GM12874 (cell line): ENCODE results near the gene TTLL5.

Source experiments
- TF ChIP-seq, protein P1 (sequence below): IDR thresholded peaks from 2 replicates; pipeline ENCODE4 v1.5.1; 2011; ENCODE audit warnings: low read depth, mild to moderate bottlenecking, control low read depth, low read length, moderate library complexity; ENCODE audit not compliant: insufficient read depth

TTLL5 gene

DNA sequence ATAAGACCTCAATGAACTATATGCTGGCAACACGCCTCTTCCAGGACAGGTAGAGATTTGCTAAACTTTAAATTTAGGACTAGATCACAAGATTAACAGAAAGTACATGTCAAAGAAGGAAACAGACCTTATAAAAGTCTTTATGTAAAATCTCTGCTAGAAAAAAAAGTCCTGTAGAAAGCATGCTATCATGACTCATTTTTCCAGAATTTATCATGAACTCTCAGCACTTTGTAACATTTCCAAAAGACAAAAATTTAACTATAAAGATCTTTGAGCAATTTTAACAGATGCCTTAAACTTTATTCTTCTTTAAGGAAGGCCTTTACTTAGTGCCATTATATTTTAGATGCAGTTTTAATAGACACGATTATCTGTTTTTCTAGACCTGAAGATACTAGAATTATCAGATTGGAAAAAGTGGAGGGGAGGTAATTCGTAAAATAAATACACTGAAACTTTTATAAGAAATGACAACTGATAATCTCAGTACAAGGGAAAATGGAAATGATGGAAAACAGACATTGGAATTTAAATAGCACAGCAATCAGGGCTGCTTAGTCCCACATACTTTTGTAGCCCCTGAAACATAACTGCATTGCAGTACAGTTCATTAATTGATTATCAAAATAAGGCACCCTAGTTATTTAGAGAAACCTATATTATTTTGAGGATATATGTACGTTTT, 92.0 kb downstream of the TTLL5 start:
- TF ChIP-seq, protein P1, sequence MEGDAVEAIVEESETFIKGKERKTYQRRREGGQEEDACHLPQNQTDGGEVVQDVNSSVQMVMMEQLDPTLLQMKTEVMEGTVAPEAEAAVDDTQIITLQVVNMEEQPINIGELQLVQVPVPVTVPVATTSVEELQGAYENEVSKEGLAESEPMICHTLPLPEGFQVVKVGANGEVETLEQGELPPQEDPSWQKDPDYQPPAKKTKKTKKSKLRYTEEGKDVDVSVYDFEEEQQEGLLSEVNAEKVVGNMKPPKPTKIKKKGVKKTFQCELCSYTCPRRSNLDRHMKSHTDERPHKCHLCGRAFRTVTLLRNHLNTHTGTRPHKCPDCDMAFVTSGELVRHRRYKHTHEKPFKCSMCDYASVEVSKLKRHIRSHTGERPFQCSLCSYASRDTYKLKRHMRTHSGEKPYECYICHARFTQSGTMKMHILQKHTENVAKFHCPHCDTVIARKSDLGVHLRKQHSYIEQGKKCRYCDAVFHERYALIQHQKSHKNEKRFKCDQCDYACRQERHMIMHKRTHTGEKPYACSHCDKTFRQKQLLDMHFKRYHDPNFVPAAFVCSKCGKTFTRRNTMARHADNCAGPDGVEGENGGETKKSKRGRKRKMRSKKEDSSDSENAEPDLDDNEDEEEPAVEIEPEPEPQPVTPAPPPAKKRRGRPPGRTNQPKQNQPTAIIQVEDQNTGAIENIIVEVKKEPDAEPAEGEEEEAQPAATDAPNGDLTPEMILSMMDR, result no peak

GRCh38 chr14:75753696-75754095, 92.7 kb downstream of the TTLL5 start:
- TF ChIP-seq, protein P1, result no peak

DNA sequence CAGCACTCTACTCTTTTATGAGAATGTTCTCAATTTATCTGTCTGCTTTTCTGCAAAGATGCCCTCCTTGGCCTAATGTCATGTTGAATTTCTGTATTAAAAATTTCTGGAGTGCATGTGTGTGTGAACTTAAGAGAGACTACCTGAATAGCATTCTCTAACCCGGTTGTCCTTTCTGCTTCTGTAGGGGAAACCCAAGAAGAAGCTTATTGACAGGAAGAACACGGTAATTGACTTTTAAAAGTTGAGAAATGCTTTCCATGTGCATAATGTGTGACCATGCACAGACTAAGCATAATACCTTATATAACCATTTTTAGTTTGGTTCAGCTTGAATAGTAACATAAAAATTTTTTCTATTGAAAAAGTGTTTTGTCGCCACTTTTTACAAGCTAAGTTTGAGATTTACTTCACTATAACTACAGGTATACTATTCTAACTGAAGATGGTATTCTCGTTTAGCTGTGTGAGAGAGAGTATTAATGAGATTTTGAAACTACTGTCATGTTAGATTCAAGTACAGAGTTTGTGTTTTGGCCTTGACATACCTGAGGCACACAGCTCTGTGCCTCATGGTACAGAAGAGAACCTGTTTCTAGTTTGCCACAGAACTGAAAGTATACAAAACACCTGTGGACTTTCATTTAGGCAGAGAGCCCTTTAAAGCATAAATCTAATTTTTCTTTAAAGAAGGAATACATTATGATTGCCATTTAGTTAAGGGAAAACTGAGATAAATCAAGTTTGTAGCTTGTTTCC, 96.8 kb downstream of the TTLL5 start:
- TF ChIP-seq, protein P1, result no peak

DNA sequence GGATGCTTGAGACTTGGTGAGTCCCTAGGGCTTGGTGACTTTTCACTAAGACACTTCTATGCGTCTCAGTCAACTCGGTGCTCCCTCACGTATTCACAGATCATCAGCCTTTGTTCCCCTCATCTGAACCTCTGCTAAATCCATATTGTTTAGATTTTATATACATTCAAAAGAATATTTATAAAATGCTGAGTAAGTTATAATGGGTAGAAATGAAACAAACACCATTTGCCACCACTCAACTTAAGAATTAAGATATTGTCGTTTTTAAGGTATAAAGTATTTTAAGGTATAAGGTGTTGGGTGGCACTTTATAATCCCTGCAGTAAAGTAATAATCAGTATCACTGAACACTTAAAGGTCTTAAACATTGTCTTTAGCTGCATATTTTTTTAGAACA, 103.0 kb downstream of the TTLL5 start:
- TF ChIP-seq, protein P1, result no peak

DNA sequence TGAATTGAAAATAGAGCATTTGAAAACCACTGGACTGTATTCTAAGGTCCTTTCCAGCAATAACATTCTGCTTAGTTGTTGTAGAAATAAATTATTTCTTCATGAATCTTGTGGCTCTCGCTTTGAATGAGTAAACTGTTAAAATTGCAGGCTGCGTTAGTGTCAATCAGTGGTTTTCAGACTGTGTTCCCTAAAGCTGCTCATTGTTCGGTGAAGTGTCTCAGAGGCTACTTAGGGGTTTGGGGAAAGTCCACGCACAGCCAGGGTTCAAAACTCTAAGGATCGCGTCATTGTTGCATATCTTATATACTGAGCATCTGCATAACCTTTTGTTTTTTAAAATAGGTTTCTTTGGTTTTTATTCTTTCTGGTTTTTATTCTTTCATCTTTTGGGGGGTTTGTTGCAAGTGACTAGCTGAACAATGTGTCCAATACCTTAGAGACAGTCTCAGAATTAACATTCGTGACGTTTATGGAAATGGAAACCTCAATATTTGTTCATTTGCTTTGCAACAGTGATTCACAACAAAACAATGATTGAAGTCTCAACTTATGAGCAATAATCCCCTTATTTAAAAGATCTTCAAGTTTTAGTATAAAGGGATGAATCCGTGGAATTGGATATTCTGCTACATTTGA, 108.1 kb downstream of the TTLL5 start:
- TF ChIP-seq, protein P1, result no peak

GRCh38 chr14:75770635-75771034, 109.6 kb downstream of the TTLL5 start:
- TF ChIP-seq, protein P1, result no peak

- TF ChIP-seq, protein P1, result no peak
Measured at GRCh38 chr14:75771595-75771994, 110.5 kb downstream of the TTLL5 start.
